GM19438 (cell line): ENCODE measurements around the gene ADCY2.

Experiments used
- ATAC-seq: cut with Tn5 transposase; IDR thresholded peaks from one replicate; pipeline ENCODE4 v1.9.1; 2021; ENCODE audit warnings: low read depth; ENCODE audit not compliant: unreplicated experiment

ADCY2 gene

GRCh38 chr5:7494481-7495130 is 98.7 kb downstream of the ADCY2 start:
- no peak for ATAC-seq

- ATAC-seq = no peak
These were observed 99.2 kb downstream of the ADCY2 start for GRCh38 chr5:7495131-7495517.

GRCh38 chr5:7500256-7500655 is 104.3 kb downstream of the ADCY2 start:
- no peak for ATAC-seq

GRCh38 chr5:7501061-7501460 is 105.1 kb downstream of the ADCY2 start:
- ATAC-seq = no peak

GRCh38 chr5:7503564-7503963 is 107.6 kb downstream of the ADCY2 start:
- ATAC-seq = no peak

- no peak for ATAC-seq
These were observed 119.5 kb downstream of the ADCY2 start for GRCh38 chr5:7515284-7515914.

- no peak for ATAC-seq
These were observed 120.3 kb downstream of the ADCY2 start for GRCh38 chr5:7516253-7516652.

GRCh38 chr5:7517006-7517405 is 121.1 kb downstream of the ADCY2 start:
- no peak for ATAC-seq

GRCh38 chr5:7518947-7519560 is 123.1 kb downstream of the ADCY2 start:
- no peak for ATAC-seq

- no peak for ATAC-seq
These were observed 123.6 kb downstream of the ADCY2 start for GRCh38 chr5:7519564-7519963.

GRCh38 chr5:7529880-7530279 is 133.9 kb downstream of the ADCY2 start:
- no peak for ATAC-seq

GRCh38 chr5:7533941-7534340 is 138.0 kb downstream of the ADCY2 start:
- ATAC-seq = no peak

- no peak for ATAC-seq
These were observed 138.6 kb downstream of the ADCY2 start for GRCh38 chr5:7534505-7534904.

GRCh38 chr5:7537573-7537972 is 141.6 kb downstream of the ADCY2 start:
- ATAC-seq = no peak

- ATAC-seq = no peak
These were observed 143.6 kb downstream of the ADCY2 start for GRCh38 chr5:7539571-7539970.

GRCh38 chr5:7540736-7541485 is 145.0 kb downstream of the ADCY2 start:
- ATAC-seq = no peak

- no peak for ATAC-seq
These were observed 146.0 kb downstream of the ADCY2 start for GRCh38 chr5:7541898-7542297.

- no peak for ATAC-seq
These were observed 150.6 kb downstream of the ADCY2 start for GRCh38 chr5:7546555-7546954.

GRCh38 chr5:7548596-7548995 is 152.7 kb downstream of the ADCY2 start:
- ATAC-seq = no peak

- ATAC-seq = no peak
These were observed 169.6 kb downstream of the ADCY2 start for GRCh38 chr5:7565559-7565958.

GRCh38 chr5:7576023-7576715 is 180.2 kb downstream of the ADCY2 start:
- no peak for ATAC-seq
